Activated CD4-positive, alpha-beta T cell treated with anti-CD3 and anti-CD28 coated beads, Interleukin-10, Interleukin-2, amounts not matched to agents 100 ng/mL and 50 ng/mL, durations not matched to agents 16 hours and 8 hours (primary cell): ENCODE data around the gene LRSAM1.

Experiments used
- DNase-seq: peaks from one replicate; pipeline ENCODE4 v3.0.0-alpha.2; 2020

Gene LRSAM1

GRCh38 chr9:127428348-127428747, 23.0 kb upstream of the LRSAM1 start:
- no peak for DNase-seq

GRCh38 chr9:127430415-127430814, 20.9 kb upstream of the LRSAM1 start:
- DNase-seq = no peak

- DNase-seq = peak; percentile 73
Measured at GRCh38 chr9:127437497-127438264, 13.6 kb upstream of the LRSAM1 start.

- DNase-seq = no peak
Measured at GRCh38 chr9:127438394-127438793, 12.9 kb upstream of the LRSAM1 start.

- peak; percentile 41 for DNase-seq
Measured at GRCh38 chr9:127444283-127444920, 6.9 kb upstream of the LRSAM1 start.

GRCh38 chr9:127444921-127445850, 6.1 kb upstream of the LRSAM1 start:
- peak; percentile 44 for DNase-seq

GRCh38 chr9:127445851-127446712, 5.2 kb upstream of the LRSAM1 start:
- peak; percentile 48 for DNase-seq

GRCh38 chr9:127446713-127447415, 4.4 kb upstream of the LRSAM1 start:
- no peak for DNase-seq

GRCh38 chr9:127447416-127448111, 3.7 kb upstream of the LRSAM1 start:
- peak; percentile 18 for DNase-seq

GRCh38 chr9:127448112-127448805, 3.1 kb upstream of the LRSAM1 start:
- peak; percentile 21 for DNase-seq

GRCh38 chr9:127449332-127449966, 1.9 kb upstream of the LRSAM1 start:
- peak; percentile 29 for DNase-seq

- peak; percentile 39 for DNase-seq
Measured at GRCh38 chr9:127450243-127450760, 1.0 kb upstream of the LRSAM1 start.

- DNase-seq = no peak
Measured at GRCh38 chr9:127451608-127451857, 223 bp downstream of the LRSAM1 start.

GRCh38 chr9:127451858-127452656, 747 bp downstream of the LRSAM1 start:
- DNase-seq = peak; percentile 80

- DNase-seq = no peak
Measured at GRCh38 chr9:127452691-127453090, 1.4 kb downstream of the LRSAM1 start.

GRCh38 chr9:127455324-127455992, 4.1 kb downstream of the LRSAM1 start:
- peak; percentile 48 for DNase-seq

GRCh38 chr9:127457191-127457878, 6.0 kb downstream of the LRSAM1 start:
- DNase-seq = no peak

GRCh38 chr9:127458921-127459320, 7.6 kb downstream of the LRSAM1 start:
- no peak for DNase-seq
